ENCODE data around the gene BPIFB4. TPM values are rescaled to one million over a fixed set of nuclear protein-coding genes. Genes with fewer than 3 reads are reported as not detected.

The BPIFB4 gene
- total RNA-seq, 2 experiments from 2014 or later: not detected

- no peaks in the 10 kb centered on the region for H3K4me1 ChIP-seq (ENCODE audit: insufficient read depth, low read length)
- no peaks in the 10 kb centered on the region for H3K27me3 ChIP-seq (ENCODE audit: control insufficient read depth in 1 of 2, insufficient read depth in 2 of 2, low read length in 2 of 2)
- ChIA-PET CTCF (no interaction called here), POLR2A (no interaction called here)
- no peak overlapping the region for H3K27ac Mint-ChIP-seq
- no peaks in the 10 kb centered on the region for H3K36me3 Mint-ChIP-seq (ENCODE audit: low read depth)
- H3K27ac ChIP-seq (ENCODE audit: low read depth in 1 of 2, low read length in 2 of 2): no peak overlapping the region
- no peak for ATAC-seq (ENCODE audit: poor library complexity)
- H3K4me3 ChIP-seq (ENCODE audit: low read length): no peak overlapping the region
- H3K27me3 Mint-ChIP-seq: no peaks in the 10 kb centered on the region
- TF ChIP-seq CTCF (IDR thresholded peaks at IDR 0.05): no peak
- peaks cover 6 to 10% of the 10 kb centered on the region in 2 experiments for H3K9me3 ChIP-seq (ENCODE audit: control insufficient read depth in 1 of 2, insufficient read depth in 1 of 2, low read length in 2 of 2)
- H3K4me1 Mint-ChIP-seq (ENCODE audit: low read depth): no peaks in the 10 kb centered on the region
- intact Hi-C loops (cut with DNase I, micrococcal nuclease): no loop called here
- H3K36me3 ChIP-seq (ENCODE audit: insufficient read depth, low read length): no peaks in the 10 kb centered on the region
- no peak overlapping the region for H3K4me3 Mint-ChIP-seq
- no peak for DNase-seq
- peaks cover 3% of the 10 kb centered on the region for H3K9me3 Mint-ChIP-seq
Measured at GRCh38 chr20:33034115-33034514, 45.3 kb upstream of the BPIFB4 start.

GRCh38 chr20:33034901-33035492, 44.4 kb upstream of the BPIFB4 start:
- H3K36me3 Mint-ChIP-seq (ENCODE audit: low read depth): no peaks in the 10 kb centered on the region
- intact Hi-C loops (cut with DNase I, micrococcal nuclease): no loop called here
- no peaks in the 10 kb centered on the region for H3K27me3 Mint-ChIP-seq
- no peak overlapping the region for H3K27ac Mint-ChIP-seq
- peaks cover 3% of the 10 kb centered on the region for H3K9me3 Mint-ChIP-seq
- H3K36me3 ChIP-seq (ENCODE audit: insufficient read depth, low read length): no peaks in the 10 kb centered on the region
- H3K9me3 ChIP-seq (ENCODE audit: control insufficient read depth in 1 of 2, insufficient read depth in 1 of 2, low read length in 2 of 2): peaks cover 6 to 10% of the 10 kb centered on the region in 2 experiments
- CTCF ChIA-PET: no interaction called here
- no peak overlapping the region for H3K27ac ChIP-seq (ENCODE audit: low read depth in 1 of 2, low read length in 2 of 2)
- no peak overlapping the region for H3K4me3 ChIP-seq (ENCODE audit: low read length)
- no peaks in the 10 kb centered on the region for H3K27me3 ChIP-seq (ENCODE audit: control insufficient read depth in 1 of 2, insufficient read depth in 2 of 2, low read length in 2 of 2)
- TF ChIP-seq CTCF (IDR thresholded peaks at IDR 0.05): no peak
- POLR2A ChIA-PET: no interaction called here
- DNase-seq (no peak), ATAC-seq (ENCODE audit: poor library complexity) (no peak)
- H3K4me1 ChIP-seq (ENCODE audit: insufficient read depth, low read length): no peaks in the 10 kb centered on the region
- no peaks in the 10 kb centered on the region for H3K4me1 Mint-ChIP-seq (ENCODE audit: low read depth)
- H3K4me3 Mint-ChIP-seq: no peak overlapping the region

GRCh38 chr20:33037456-33037855, 42.0 kb upstream of the BPIFB4 start:
- Mint-ChIP-seq H3K4me3 (no peak overlapping the region), H3K4me1 (ENCODE audit: low read depth) (no peaks in the 10 kb centered on the region), H3K27me3 (no peaks in the 10 kb centered on the region), H3K27ac (no peak overlapping the region), H3K9me3 (peaks cover 3% of the 10 kb centered on the region), H3K36me3 (ENCODE audit: low read depth) (no peaks in the 10 kb centered on the region)
- ChIA-PET POLR2A (no interaction called here), CTCF (interaction anchor here (0.7 kb wide), 1 partner anchor 1100 kb away, joined by 3 read pairs; no protein-coding TSS in a partner anchor)
- Histone ChIP-seq H3K27me3 (ENCODE audit: control insufficient read depth in 1 of 2, insufficient read depth in 2 of 2, low read length in 2 of 2) (no peaks in the 10 kb centered on the region), H3K4me3 (ENCODE audit: low read length) (no peak overlapping the region), H3K4me1 (ENCODE audit: insufficient read depth, low read length) (no peaks in the 10 kb centered on the region), H3K36me3 (ENCODE audit: insufficient read depth, low read length) (no peaks in the 10 kb centered on the region), H3K27ac (ENCODE audit: low read depth in 1 of 2, low read length in 2 of 2) (no peak overlapping the region), H3K9me3 (ENCODE audit: control insufficient read depth in 1 of 2, insufficient read depth in 1 of 2, low read length in 2 of 2) (peaks cover 6 to 10% of the 10 kb centered on the region in 2 experiments)
- ATAC-seq (ENCODE audit: poor library complexity) (no peak), DNase-seq (no peak)
- no peak for TF ChIP-seq CTCF (IDR thresholded peaks at IDR 0.05)
- intact Hi-C loops (cut with DNase I, micrococcal nuclease): no loop called here

Measured in CD4-positive, alpha-beta T cell (primary cell).